ENCODE measurements around the gene ATXN7. TPM values are rescaled to one million over a fixed set of nuclear protein-coding genes. Genes with fewer than 3 reads are reported as not detected.

Gene ATXN7
- total and polyA plus RNA-seq, 8 donors, result 2.1 to 333 (median 30.8) TPM

- H3K27ac ChIP-seq, result no peak overlapping the region
- no peaks in the 10 kb centered on the region for H3K4me1 ChIP-seq
- no peak for DNase-seq
- TF ChIP-seq POLR2AphosphoS5 (IDR thresholded peaks at IDR 0.05) (no peak), EP300 (IDR thresholded peaks at IDR 0.05) (no peak)
- H3K9me3 ChIP-seq, result no peaks in the 10 kb centered on the region
- WGBS, 5 donors, result 72 to 82% (median 78%) methylated on average over 3 of the region's 3 CpGs
- intact Hi-C loops (cut with DNase I; ENCODE audit: low total_unique reads), result no loop called here
- H3K27me3 ChIP-seq, result no peaks in the 10 kb centered on the region
- H3K36me3 ChIP-seq, result no peaks in the 10 kb centered on the region
- no peak overlapping the region for H3K4me3 ChIP-seq
Observed at GRCh38 chr3:64046592-64046991, 182.9 kb downstream of the ATXN7 start.

- H3K27ac ChIP-seq, result no peak overlapping the region
- 54 to 71% (median 59%) methylated on average over 6 of the region's 6 CpGs for WGBS, 5 donors
Observed at GRCh38 chr3:64046996-64047594, 183.4 kb downstream of the ATXN7 start.

GRCh38 chr3:64047787-64048186, 184.1 kb downstream of the ATXN7 start:
- no peak overlapping the region for H3K4me3 ChIP-seq
- TF ChIP-seq CTCF (IDR thresholded peaks at IDR 0.05) (no peak), POLR2A (IDR thresholded peaks at IDR 0.05) (no peak), EP300 (IDR thresholded peaks at IDR 0.05) (no peak), POLR2AphosphoS5 (IDR thresholded peaks at IDR 0.05) (no peak)
- no peak overlapping the region for H3K27ac ChIP-seq
- H3K36me3 ChIP-seq, result no peaks in the 10 kb centered on the region
- DNase-seq, result no peak
- no peaks in the 10 kb centered on the region for H3K9me3 ChIP-seq
- no peaks in the 10 kb centered on the region for H3K4me1 ChIP-seq
- intact Hi-C loops (cut with DNase I; ENCODE audit: low total_unique reads), result no loop called here
- WGBS, 5 donors, result 78 to 92% (median 88%) methylated on average over 7 of the region's 7 CpGs
- H3K27me3 ChIP-seq, result no peaks in the 10 kb centered on the region

More at GRCh38 chr3:64046996-64047594, 183.4 kb downstream of the ATXN7 start:
- DNase-seq, result no peak
- Histone ChIP-seq H3K36me3 (no peaks in the 10 kb centered on the region), H3K4me1 (no peaks in the 10 kb centered on the region), H3K9me3 (no peaks in the 10 kb centered on the region), H3K4me3 (no peak overlapping the region), H3K27me3 (no peaks in the 10 kb centered on the region)
- no peak for TF ChIP-seq CTCF (IDR thresholded peaks at IDR 0.05)
- TF ChIP-seq POLR2AphosphoS5 (IDR thresholded peaks at IDR 0.05), result no peak
- no peak for TF ChIP-seq POLR2A (IDR thresholded peaks at IDR 0.05)
- no peak for TF ChIP-seq EP300 (IDR thresholded peaks at IDR 0.05)
- intact Hi-C loops (cut with DNase I; ENCODE audit: low total_unique reads), result no loop called here

- TF ChIP-seq CTCF (IDR thresholded peaks at IDR 0.05) (no peak), POLR2A (IDR thresholded peaks at IDR 0.05) (no peak), POLR2AphosphoS5 (IDR thresholded peaks at IDR 0.05) (no peak), EP300 (IDR thresholded peaks at IDR 0.05) (no peak)
- Histone ChIP-seq H3K4me1 (no peaks in the 10 kb centered on the region), H3K27ac (no peak overlapping the region), H3K27me3 (no peaks in the 10 kb centered on the region), H3K36me3 (no peaks in the 10 kb centered on the region), H3K9me3 (no peaks in the 10 kb centered on the region), H3K4me3 (no peak overlapping the region)
- DNase-seq, result no peak
- WGBS, 5 donors, result 43 to 53% (median 49%) methylated on average over 3 of the region's 3 CpGs
- intact Hi-C loops (cut with DNase I; ENCODE audit: low total_unique reads), result no loop called here
Observed at GRCh38 chr3:64048631-64049061, 185.0 kb downstream of the ATXN7 start.

GRCh38 chr3:64049136-64049535, 185.5 kb downstream of the ATXN7 start:
- Histone ChIP-seq H3K27ac (no peak overlapping the region), H3K4me1 (no peaks in the 10 kb centered on the region), H3K27me3 (no peaks in the 10 kb centered on the region), H3K9me3 (no peaks in the 10 kb centered on the region), H3K36me3 (no peaks in the 10 kb centered on the region), H3K4me3 (no peak overlapping the region)
- no peak for TF ChIP-seq CTCF (IDR thresholded peaks at IDR 0.05)
- TF ChIP-seq POLR2AphosphoS5 (IDR thresholded peaks at IDR 0.05), result no peak
- no peak for TF ChIP-seq POLR2A (IDR thresholded peaks at IDR 0.05)
- no peak for TF ChIP-seq EP300 (IDR thresholded peaks at IDR 0.05)
- intact Hi-C loops (cut with DNase I; ENCODE audit: low total_unique reads), result no loop called here
- 64 to 77% (median 69%) methylated on average over 3 of the region's 3 CpGs for WGBS, 5 donors
- no peak for DNase-seq

Data from stomach (tissue), 9 donors.